GM10266 (cell line): ENCODE measurements around the gene DPEP1.

Experiments used
- DNase-seq: peaks from one replicate; pipeline ENCODE4 v3.0.0; 2012; ENCODE audit errors: extremely low spot score
- CTCF ChIP-seq: IDR thresholded peaks from 2 replicates; pipeline ENCODE4 v1.5.1; 2012; ENCODE audit warnings: mild to moderate bottlenecking, low read depth; ENCODE audit not compliant: control insufficient read depth, insufficient read depth; ENCODE audit errors: missing control alignments

Gene DPEP1

GRCh38 chr16:89607937-89608740, 5.3 kb upstream of the DPEP1 start:
- no peak for TF ChIP-seq CTCF
- DNase-seq, result no peak

GRCh38 chr16:89610108-89610453, 3.4 kb upstream of the DPEP1 start:
- no peak for DNase-seq
- no peak for TF ChIP-seq CTCF

GRCh38 chr16:89612415-89613166, 851 bp upstream of the DPEP1 start:
- no peak for DNase-seq
- no peak for TF ChIP-seq CTCF

GRCh38 chr16:89613954-89614459, 565 bp downstream of the DPEP1 start:
- TF ChIP-seq CTCF, result no peak
- no peak for DNase-seq

- TF ChIP-seq CTCF, result no peak
- no peak for DNase-seq
Measured at GRCh38 chr16:89615176-89615575, 1.7 kb downstream of the DPEP1 start.

GRCh38 chr16:89615596-89616090, 2.2 kb downstream of the DPEP1 start:
- no peak for DNase-seq
- peak; percentile 42 for TF ChIP-seq CTCF
